T-cell (primary cell): Measurements from ENCODE around the gene ULK4. TPM values are rescaled to one million over a fixed set of nuclear protein-coding genes. Genes with fewer than 3 reads are reported as not detected.

Experiments used
- ATAC-seq, 4 experiments: fragments of 200-7000 bp in 3 of 4; fragments of 150-1000 bp in 1 of 4; cut with Tn5 transposase; replicated peaks in 1 of 4; 1 replicate in 3 of 4; 2 replicates in 1 of 4; pipeline ENCODE4 v1.10.0; 2021; ENCODE audit warnings: moderate library complexity in 3 of 4, mild to moderate bottlenecking in 2 of 4, moderate number of reproducible peaks in 1 of 4
- CTCF ChIA-PET, 2 donors: fragments of 300-600 bp; sonication (Branson Sonifier 250); formaldehyde crosslinking; loops; one replicate each; lab custom pipeline; 2022; ENCODE audit warnings: antibody characterized with exemption in 2 of 2; lab: Charles Lee
- POLR2A ChIA-PET, 2 donors: fragments of 300-600 bp; sonication (Branson Sonifier 250); formaldehyde crosslinking; loops; one replicate each; lab custom pipeline; 2022; ENCODE audit warnings: antibody characterized with exemption in 2 of 2; lab: Charles Lee
- DNase-seq, 35 experiments: peaks; one replicate each; pipeline versions ENCODE4 v3.0.0 to v3.0.0-alpha.2; 2013 to 2023
- H3K27ac ChIP-seq: one replicate; pipeline ENCODE4 v1.5.1; 2013; ENCODE audit warnings: low read length
- H3K27me3 ChIP-seq, 2 experiments: replicated peaks in 1 of 2; 1 replicate in 1 of 2; 2 replicates in 1 of 2; pipeline versions ENCODE4 v1.6.1 to v1.7.0; 2013; ENCODE audit warnings: low read length in 1 of 2, mixed read lengths in 1 of 2; ENCODE audit not compliant: control insufficient read depth in 2 of 2, insufficient read depth in 2 of 2; ENCODE audit errors: extremely low read depth in 1 of 2
- H3K36me3 ChIP-seq, 2 donors: 1 replicate in 1 of 2; 2 replicates in 1 of 2; pipeline versions ENCODE4 v1.6.1 to v1.7.0; 2013; ENCODE audit warnings: low read length in 1 of 2; ENCODE audit not compliant: control insufficient read depth in 2 of 2, insufficient read depth in 1 of 2; ENCODE audit errors: extremely low read depth in 1 of 2
- H3K4me1 ChIP-seq, 2 experiments: 1 replicate in 1 of 2; 2 replicates in 1 of 2; pipeline versions ENCODE4 v1.6.1 to v1.7.0; 2013; ENCODE audit warnings: low read length in 2 of 2, mixed read lengths in 1 of 2; ENCODE audit not compliant: insufficient read depth in 2 of 2, control insufficient read depth in 1 of 2; ENCODE audit errors: extremely low read depth in 1 of 2
- H3K4me3 ChIP-seq, 2 donors: 1 replicate in 1 of 2; 2 replicates in 1 of 2; pipeline versions ENCODE4 v1.5.1 to v1.7.0; 2013; ENCODE audit warnings: mild to moderate bottlenecking in 2 of 2, low read length in 1 of 2, moderate library complexity in 1 of 2; ENCODE audit not compliant: control insufficient read depth in 1 of 2; ENCODE audit errors: extremely low read depth in 1 of 2
- H3K9me3 ChIP-seq: 2 replicates; pipeline ENCODE4 v1.7.0; 2013
- H3K27ac Mint-ChIP-seq, 2 donors: one replicate each; pipeline ENCODE4 v1.8.0; 2020 to 2021; ENCODE audit warnings: mild to moderate bottlenecking in 2 of 2, mixed read lengths in 2 of 2
- H3K27me3 Mint-ChIP-seq, 2 donors: one replicate each; pipeline ENCODE4 v1.8.0; 2021 to 2022; ENCODE audit warnings: mixed read lengths in 2 of 2
- H3K36me3 Mint-ChIP-seq: one replicate; pipeline ENCODE4 v1.8.0; 2021; ENCODE audit warnings: mixed read lengths
- H3K4me1 Mint-ChIP-seq, 3 donors: one replicate each; pipeline ENCODE4 v1.8.0; 2020 to 2022; ENCODE audit warnings: mixed read lengths in 3 of 3, mild to moderate bottlenecking in 1 of 3
- H3K4me3 Mint-ChIP-seq, 3 donors: one replicate each; pipeline ENCODE4 v1.8.0; 2020 to 2022; ENCODE audit warnings: mild to moderate bottlenecking in 3 of 3, mixed read lengths in 3 of 3, moderate library complexity in 3 of 3
- H3K9me3 Mint-ChIP-seq, 3 donors: one replicate each; pipeline ENCODE4 v1.8.0; 2020 to 2022; ENCODE audit warnings: mixed read lengths in 3 of 3
- whole genome bisulfite sequencing: methylation state at CpG from one replicate; pipeline ENCODE4 v1.1.5; 2013; ENCODE audit warnings: missing lambda C conversion rate; ENCODE audit not compliant: insufficient coverage; 5-methylcytosine and 5-hydroxymethylcytosine counted together
- total RNA-seq, 35 experiments: library from RNA in 6 of 35; stranded (reverse) in 6 of 35; fragments of 120-200 nt in 1 of 35; gene quantifications; one replicate each; pipeline versions ENCODE4 v1.2.1 to v1.2.4 and lab custom pipeline; 2013 to 2026

The ULK4 gene
- total RNA-seq, 5 donors from 2014 or later (not counting 1 experiment from before 2014, with no cell fraction given), result 17.5 to 28.2 (median 19.7) TPM

- H3K9me3 Mint-ChIP-seq, result peaks cover 0 to 7% (median 5%) of the 10 kb centered on the region in 3 donors
- CTCF ChIA-PET, result interaction anchor here in 1 of 2 donors (0.6 kb wide), 1 partner anchor 1261 kb away, joined by 3 read pairs; no protein-coding TSS in a partner anchor
- H3K36me3 Mint-ChIP-seq, result peaks cover 33% of the 10 kb centered on the region
- ATAC-seq (no peak), DNase-seq (no peak)
- no peaks in the 10 kb centered on the region for H3K4me1 Mint-ChIP-seq
- H3K27ac ChIP-seq, result no peak overlapping the region
- no peaks in the 10 kb centered on the region for H3K27me3 ChIP-seq
- no peaks in the 10 kb centered on the region for H3K27me3 Mint-ChIP-seq
- H3K4me3 ChIP-seq, result no peak overlapping the region
- POLR2A ChIA-PET, result no interaction called here
- no peaks in the 10 kb centered on the region for H3K4me1 ChIP-seq
- no CpG with 5 or more reads among the region's 5 CpGs for WGBS
- no peak overlapping the region for H3K27ac Mint-ChIP-seq
- H3K36me3 ChIP-seq, result no peaks in the 10 kb centered on the region
- no peak overlapping the region for H3K4me3 Mint-ChIP-seq
- H3K9me3 ChIP-seq, result no peaks in the 10 kb centered on the region
Observed at GRCh38 chr3:41578798-41579197, 383.1 kb downstream of the ULK4 start.

GRCh38 chr3:41575724-41576123 is 386.2 kb downstream of the ULK4 start:
- POLR2A ChIA-PET, result no interaction called here

DNA sequence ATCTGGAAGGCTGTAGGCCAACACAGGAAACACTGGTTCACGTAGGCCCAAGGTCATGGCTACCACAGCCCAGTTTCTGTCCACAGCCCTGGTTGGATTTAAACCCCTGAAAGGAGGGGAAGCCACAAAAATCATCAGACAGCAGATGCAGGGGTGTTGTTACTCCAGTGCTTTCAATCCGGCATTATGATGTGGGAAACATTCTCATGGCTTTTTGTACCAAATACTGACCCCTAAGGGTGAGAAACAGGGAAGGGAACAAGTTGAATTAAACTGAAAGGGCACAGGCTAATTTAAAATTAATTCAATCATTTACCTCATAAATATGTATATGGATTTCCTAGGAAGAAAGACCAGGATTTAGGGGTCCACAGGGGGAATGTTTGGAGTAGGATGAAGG is 387.0 kb downstream of the ULK4 start:
- Histone ChIP-seq H3K9me3 (no peaks in the 10 kb centered on the region), H3K27me3 (no peaks in the 10 kb centered on the region), H3K27ac (no peak overlapping the region), H3K4me3 (no peak overlapping the region), H3K36me3 (no peaks in the 10 kb centered on the region), H3K4me1 (no peaks in the 10 kb centered on the region)
- ChIA-PET POLR2A (interaction anchor here in 1 of 2 donors (0.7 kb wide), 1 partner anchor 941 kb away, joined by 8 read pairs; no protein-coding TSS in a partner anchor), CTCF (no interaction called here)
- peaks cover 17% of the 10 kb centered on the region for H3K36me3 Mint-ChIP-seq
- no peaks in the 10 kb centered on the region for H3K4me1 Mint-ChIP-seq
- H3K27me3 Mint-ChIP-seq, result no peaks in the 10 kb centered on the region
- DNase-seq (no peak), ATAC-seq (no peak)
- peaks cover 0 to 5% (median 0%) of the 10 kb centered on the region in 3 donors for H3K9me3 Mint-ChIP-seq
- H3K4me3 Mint-ChIP-seq, result no peak overlapping the region
- H3K27ac Mint-ChIP-seq, result no peak overlapping the region
- 100% methylated on average over 1 of the region's 2 CpGs for WGBS

More at GRCh38 chr3:41575724-41576123, 386.2 kb downstream of the ULK4 start:
- H3K27me3 ChIP-seq, result no peaks in the 10 kb centered on the region
- no peaks in the 10 kb centered on the region for H3K9me3 ChIP-seq
- ATAC-seq (no peak), DNase-seq (no peak)
- H3K36me3 ChIP-seq, result no peaks in the 10 kb centered on the region
- Mint-ChIP-seq H3K4me3 (no peak overlapping the region), H3K36me3 (peaks cover 17% of the 10 kb centered on the region), H3K4me1 (no peaks in the 10 kb centered on the region), H3K9me3 (peaks cover 0 to 5% (median 0%) of the 10 kb centered on the region in 3 donors), H3K27ac (no peak overlapping the region), H3K27me3 (no peaks in the 10 kb centered on the region)
- no peak overlapping the region for H3K4me3 ChIP-seq
- no peak overlapping the region for H3K27ac ChIP-seq
- 75% methylated on average over 3 of the region's 3 CpGs for WGBS
- CTCF ChIA-PET, result no interaction called here
- H3K4me1 ChIP-seq, result no peaks in the 10 kb centered on the region

DNA sequence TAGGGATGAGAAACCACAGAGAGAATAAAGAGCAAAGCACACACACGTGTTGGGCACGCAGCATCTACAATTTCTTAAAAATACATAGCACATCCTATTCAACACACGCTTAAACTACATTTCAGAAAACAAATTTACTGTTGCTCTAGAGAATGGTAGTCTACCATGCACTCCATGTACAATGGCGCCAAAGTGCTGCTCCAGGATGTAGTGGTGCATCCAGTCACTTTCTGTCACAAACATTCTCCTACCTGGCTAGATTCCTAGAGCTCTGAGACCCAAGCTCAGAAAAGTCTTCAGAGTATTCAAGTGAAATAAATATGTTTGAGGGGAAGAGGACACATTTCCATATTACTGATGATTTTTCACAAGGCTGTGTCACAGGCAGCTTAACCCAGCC is 388.3 kb downstream of the ULK4 start:
- Mint-ChIP-seq H3K4me1 (no peaks in the 10 kb centered on the region), H3K27ac (no peak overlapping the region), H3K9me3 (no peaks in the 10 kb centered on the region), H3K4me3 (no peak overlapping the region), H3K36me3 (peaks cover 18% of the 10 kb centered on the region), H3K27me3 (no peaks in the 10 kb centered on the region)
- H3K4me1 ChIP-seq, result no peaks in the 10 kb centered on the region
- no peak overlapping the region for H3K4me3 ChIP-seq
- no peak for ATAC-seq
- DNase-seq, result no peak
- no peaks in the 10 kb centered on the region for H3K27me3 ChIP-seq
- ChIA-PET POLR2A (no interaction called here), CTCF (no interaction called here)
- H3K36me3 ChIP-seq, result no peaks in the 10 kb centered on the region
- WGBS, result 90% methylated on average over 2 of the region's 4 CpGs
- no peak overlapping the region for H3K27ac ChIP-seq
- H3K9me3 ChIP-seq, result no peaks in the 10 kb centered on the region

GRCh38 chr3:41572092-41572491 is 389.8 kb downstream of the ULK4 start:
- no peaks in the 10 kb centered on the region for H3K4me1 Mint-ChIP-seq
- Histone ChIP-seq H3K9me3 (no peaks in the 10 kb centered on the region), H3K36me3 (no peaks in the 10 kb centered on the region), H3K4me1 (no peaks in the 10 kb centered on the region), H3K27me3 (no peaks in the 10 kb centered on the region), H3K27ac (no peak overlapping the region), H3K4me3 (no peak overlapping the region)
- peaks cover 19% of the 10 kb centered on the region for H3K36me3 Mint-ChIP-seq
- DNase-seq, result no peak
- POLR2A ChIA-PET, result no interaction called here
- H3K27me3 Mint-ChIP-seq, result no peaks in the 10 kb centered on the region
- no peak for ATAC-seq
- H3K9me3 Mint-ChIP-seq, result no peaks in the 10 kb centered on the region
- H3K27ac Mint-ChIP-seq, result no peak overlapping the region
- CTCF ChIA-PET, result no interaction called here
- no CpG with 5 or more reads among the region's 1 CpG for WGBS
- H3K4me3 Mint-ChIP-seq, result no peak overlapping the region

GRCh38 chr3:41569632-41570305 is 392.1 kb downstream of the ULK4 start:
- Histone ChIP-seq H3K9me3 (no peaks in the 10 kb centered on the region), H3K27me3 (no peaks in the 10 kb centered on the region), H3K4me3 (no peak overlapping the region), H3K36me3 (no peaks in the 10 kb centered on the region), H3K4me1 (no peaks in the 10 kb centered on the region), H3K27ac (no peak overlapping the region)
- POLR2A ChIA-PET, result no interaction called here
- no peaks in the 10 kb centered on the region for H3K27me3 Mint-ChIP-seq
- no peaks in the 10 kb centered on the region for H3K9me3 Mint-ChIP-seq
- WGBS, result 88% methylated on average over 4 of the region's 9 CpGs
- H3K4me3 Mint-ChIP-seq, result no peak overlapping the region
- CTCF ChIA-PET, result no interaction called here
- no peak overlapping the region for H3K27ac Mint-ChIP-seq
- DNase-seq (no peak), ATAC-seq (no peak)
- peaks cover 29% of the 10 kb centered on the region for H3K36me3 Mint-ChIP-seq
- no peaks in the 10 kb centered on the region for H3K4me1 Mint-ChIP-seq
